Breast epithelium (tissue), 4 donors: Measurements from ENCODE around the gene NR6A1. TPM values are rescaled to one million over a fixed set of nuclear protein-coding genes. Genes with fewer than 3 reads are reported as not detected.

Experiments
- DNase-seq, 2 donors: peaks; one replicate each; pipeline ENCODE4 v3.0.0-alpha.2; 2019; ENCODE audit warnings: low spot score in 2 of 2
- H3K27ac ChIP-seq, 2 donors: fragments of 200-600 bp; sonication (generic) in 1 of 2; one replicate each; pipeline ENCODE4 v1.5.1; 2016 to 2019; ENCODE audit warnings: mild to moderate bottlenecking in 1 of 2
- H3K27me3 ChIP-seq, 2 donors: fragments of 200-600 bp; sonication (generic) in 1 of 2; one replicate each; pipeline versions ENCODE4 v1.5.1 to v1.6.0; 2017 to 2019; ENCODE audit warnings: control low read depth in 1 of 2, mild to moderate bottlenecking in 1 of 2
- H3K36me3 ChIP-seq: fragments of 200-600 bp; one replicate; pipeline ENCODE4 v1.5.1; 2019
- H3K4me1 ChIP-seq, 2 donors: fragments of 200-600 bp; sonication (generic); one replicate each; pipeline ENCODE4 v1.5.1; 2016 to 2019; ENCODE audit warnings: control low read depth in 1 of 2
- H3K4me3 ChIP-seq, 3 donors: fragments of 200-600 bp; sonication (generic); 1 replicate in 2 of 3; 2 replicates in 1 of 3; pipeline ENCODE4 v1.5.1; 2016 to 2019; ENCODE audit warnings: mild to moderate bottlenecking in 3 of 3, moderate library complexity in 2 of 3
- H3K9me3 ChIP-seq, 2 donors: fragments of 200-600 bp; sonication (generic) in 1 of 2; one replicate each; pipeline ENCODE4 v1.5.1; 2016 to 2019; ENCODE audit warnings: control low read depth in 1 of 2
- POLR2A ChIP-seq: fragments of 450-650 bp; IDR thresholded peaks from one replicate; pipeline ENCODE4 v1.6.1; 2016; ENCODE audit warnings: antibody characterized with exemption, mild to moderate bottlenecking, moderate library complexity
- POLR2AphosphoS5 ChIP-seq, 3 donors: sonication (generic); formaldehyde crosslinking; IDR thresholded peaks; one replicate each; pipeline ENCODE4 v1.6.1; 2017; ENCODE audit warnings: antibody characterized with exemption in 3 of 3
- intact Hi-C: fragments of 100-400 bp; cut with DNase I; formaldehyde crosslinking; loops from one replicate; pipeline ENCODE4 v1.15.1; 2023; ENCODE audit warnings: low total_unique reads
- total RNA-seq, 3 donors: library from RNA; depleted of rRNA; stranded (reverse); fragments of >200 nt; gene quantifications; one replicate each; pipeline ENCODE4 v1.1.0, GENCODE V29; 2016
- TF ChIP-seq, protein P1 (sequence below), 3 donors: fragments of 450-650 bp; IDR thresholded peaks; one replicate each; pipeline ENCODE4 v1.5.1; 2016 to 2017; ENCODE audit warnings: antibody characterized with exemption in 3 of 3, mild to moderate bottlenecking in 3 of 3, moderate library complexity in 3 of 3

Gene NR6A1
- total RNA-seq, 3 donors from 2014 or later: 1.3 to 5.3 (median 3.9) TPM

- TF ChIP-seq, protein P1, sequence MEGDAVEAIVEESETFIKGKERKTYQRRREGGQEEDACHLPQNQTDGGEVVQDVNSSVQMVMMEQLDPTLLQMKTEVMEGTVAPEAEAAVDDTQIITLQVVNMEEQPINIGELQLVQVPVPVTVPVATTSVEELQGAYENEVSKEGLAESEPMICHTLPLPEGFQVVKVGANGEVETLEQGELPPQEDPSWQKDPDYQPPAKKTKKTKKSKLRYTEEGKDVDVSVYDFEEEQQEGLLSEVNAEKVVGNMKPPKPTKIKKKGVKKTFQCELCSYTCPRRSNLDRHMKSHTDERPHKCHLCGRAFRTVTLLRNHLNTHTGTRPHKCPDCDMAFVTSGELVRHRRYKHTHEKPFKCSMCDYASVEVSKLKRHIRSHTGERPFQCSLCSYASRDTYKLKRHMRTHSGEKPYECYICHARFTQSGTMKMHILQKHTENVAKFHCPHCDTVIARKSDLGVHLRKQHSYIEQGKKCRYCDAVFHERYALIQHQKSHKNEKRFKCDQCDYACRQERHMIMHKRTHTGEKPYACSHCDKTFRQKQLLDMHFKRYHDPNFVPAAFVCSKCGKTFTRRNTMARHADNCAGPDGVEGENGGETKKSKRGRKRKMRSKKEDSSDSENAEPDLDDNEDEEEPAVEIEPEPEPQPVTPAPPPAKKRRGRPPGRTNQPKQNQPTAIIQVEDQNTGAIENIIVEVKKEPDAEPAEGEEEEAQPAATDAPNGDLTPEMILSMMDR (IDR thresholded peaks at IDR 0.05): no peak
- no peak for TF ChIP-seq POLR2A
- TF ChIP-seq POLR2AphosphoS5 (IDR thresholded peaks at IDR 0.05): no peak
- no peaks in the 10 kb centered on the region for H3K9me3 ChIP-seq
- DNase-seq: no peak
- no peak overlapping the region for H3K4me3 ChIP-seq
- intact Hi-C loops: no loop called here
- H3K27ac ChIP-seq: no peak overlapping the region
- H3K4me1 ChIP-seq: peaks cover 0 to 3% of the 10 kb centered on the region in 2 donors
- H3K27me3 ChIP-seq: peaks cover 0 to 70% of the 10 kb centered on the region in 2 donors
- no peaks in the 10 kb centered on the region for H3K36me3 ChIP-seq
Observed at GRCh38 chr9:124482431-124483031, 288.6 kb downstream of the NR6A1 start.

DNA sequence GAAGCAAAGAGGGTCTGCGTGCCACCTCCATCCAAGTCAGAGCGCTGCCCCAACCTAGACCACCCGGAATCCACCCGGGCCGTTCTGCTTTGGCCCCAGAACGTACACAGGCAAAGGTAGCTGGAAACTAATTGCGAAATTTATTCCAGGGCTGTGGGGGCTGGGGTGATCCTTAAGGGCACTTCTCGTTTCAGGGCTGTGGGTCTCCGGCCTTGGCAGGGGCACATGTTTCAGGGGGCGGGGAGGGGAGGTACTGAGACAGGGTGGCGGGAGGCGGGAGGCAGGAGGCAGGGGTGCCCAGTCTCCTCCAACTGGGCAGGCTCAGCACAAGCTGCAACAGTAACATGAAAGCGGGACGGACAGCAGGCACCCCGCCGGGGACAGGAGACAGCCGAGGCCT lies 290.0 kb downstream of the NR6A1 start:
- peaks cover 0 to 70% of the 10 kb centered on the region in 2 donors for H3K27me3 ChIP-seq
- H3K4me3 ChIP-seq: no peak overlapping the region
- H3K27ac ChIP-seq: no peak overlapping the region
- TF ChIP-seq, protein P1 (IDR thresholded peaks at IDR 0.05): no peak
- TF ChIP-seq POLR2A (no peak), POLR2AphosphoS5 (IDR thresholded peaks at IDR 0.05) (no peak)
- intact Hi-C loops: no loop called here
- no peaks in the 10 kb centered on the region for H3K36me3 ChIP-seq
- no peak for DNase-seq
- peaks cover 0 to 7% of the 10 kb centered on the region in 2 donors for H3K4me1 ChIP-seq
- no peaks in the 10 kb centered on the region for H3K9me3 ChIP-seq

DNA sequence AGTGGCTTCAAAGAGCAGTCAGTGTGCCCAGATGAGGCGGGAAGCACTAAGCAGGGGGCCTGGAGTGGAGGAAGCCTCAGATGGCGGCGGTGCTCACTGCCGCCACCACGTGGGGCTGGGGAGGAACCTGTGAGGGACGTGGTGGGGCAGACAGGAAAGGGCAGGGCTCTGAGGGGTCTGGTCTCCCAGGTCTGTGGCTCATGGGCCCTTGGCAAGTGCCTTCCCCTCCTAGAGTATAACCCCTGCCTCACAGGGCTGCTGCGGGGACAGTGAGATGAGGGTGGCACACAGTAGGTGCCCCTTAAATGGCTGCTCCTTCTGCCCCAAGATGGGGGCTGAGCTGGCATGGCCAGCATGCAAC lies 290.5 kb downstream of the NR6A1 start:
- DNase-seq: no peak
- Histone ChIP-seq H3K4me1 (peaks cover 0 to 7% of the 10 kb centered on the region in 2 donors), H3K9me3 (no peaks in the 10 kb centered on the region), H3K27ac (no peak overlapping the region), H3K36me3 (no peaks in the 10 kb centered on the region), H3K4me3 (no peak overlapping the region), H3K27me3 (peaks cover 0 to 71% of the 10 kb centered on the region in 2 donors)
- TF ChIP-seq, protein P1 (IDR thresholded peaks at IDR 0.05): no peak
- TF ChIP-seq POLR2A (no peak), POLR2AphosphoS5 (IDR thresholded peaks at IDR 0.05) (no peak)
- intact Hi-C loops: no loop called here

GRCh38 chr9:124479947-124480620 lies 291.0 kb downstream of the NR6A1 start:
- H3K27me3 ChIP-seq: peaks cover 0 to 71% of the 10 kb centered on the region in 2 donors
- no peak overlapping the region for H3K4me3 ChIP-seq
- peaks cover 0 to 7% of the 10 kb centered on the region in 2 donors for H3K4me1 ChIP-seq
- intact Hi-C loops: no loop called here
- DNase-seq: no peak
- no peak overlapping the region for H3K27ac ChIP-seq
- no peaks in the 10 kb centered on the region for H3K9me3 ChIP-seq
- H3K36me3 ChIP-seq: no peaks in the 10 kb centered on the region
- no peak for TF ChIP-seq POLR2A

DNA sequence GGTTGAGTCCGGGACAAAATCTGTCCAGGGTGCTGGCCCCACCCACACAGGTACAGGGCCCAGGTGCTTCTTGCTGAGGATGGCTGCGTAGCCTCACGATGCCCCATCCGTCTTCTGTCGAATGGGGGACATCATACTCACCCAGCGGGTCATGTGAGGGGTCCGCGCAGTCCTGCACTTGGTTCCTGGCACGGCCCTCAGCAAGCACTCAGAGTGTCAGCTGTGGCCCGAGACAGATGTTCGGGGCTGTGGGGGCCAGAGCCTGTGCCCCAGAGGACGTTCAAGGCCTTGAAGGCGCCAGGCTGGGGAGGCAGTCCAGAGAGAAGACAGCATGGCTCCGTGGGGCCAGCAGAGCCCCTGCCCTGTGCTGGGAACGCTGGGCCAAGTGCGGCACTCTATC lies 291.7 kb downstream of the NR6A1 start:
- no peak for TF ChIP-seq POLR2AphosphoS5 (IDR thresholded peaks at IDR 0.05)
- TF ChIP-seq POLR2A: no peak
- TF ChIP-seq, protein P1 (IDR thresholded peaks at IDR 0.05): no peak
- intact Hi-C loops: no loop called here
- peaks cover 0 to 72% of the 10 kb centered on the region in 2 donors for H3K27me3 ChIP-seq
- no peak for DNase-seq
- H3K9me3 ChIP-seq: no peaks in the 10 kb centered on the region
- H3K4me3 ChIP-seq: no peak overlapping the region
- H3K27ac ChIP-seq: no peak overlapping the region
- H3K4me1 ChIP-seq: peaks cover 0 to 7% of the 10 kb centered on the region in 2 donors
- no peaks in the 10 kb centered on the region for H3K36me3 ChIP-seq
